ENCODE data around the gene RAB10. TPM values are rescaled to one million over a fixed set of nuclear protein-coding genes. Genes with fewer than 3 reads are reported as not detected.
A peak's percentile ranks its signal among the peaks of the same experiment; 100 is the strongest.

The RAB10 gene
- total and polyA plus RNA-seq, 9 of the 15 experiments (the other 6 are each of a cell fraction or from before 2014, with no cell fraction given), result 25.1 to 214 (median 157) TPM

DNA sequence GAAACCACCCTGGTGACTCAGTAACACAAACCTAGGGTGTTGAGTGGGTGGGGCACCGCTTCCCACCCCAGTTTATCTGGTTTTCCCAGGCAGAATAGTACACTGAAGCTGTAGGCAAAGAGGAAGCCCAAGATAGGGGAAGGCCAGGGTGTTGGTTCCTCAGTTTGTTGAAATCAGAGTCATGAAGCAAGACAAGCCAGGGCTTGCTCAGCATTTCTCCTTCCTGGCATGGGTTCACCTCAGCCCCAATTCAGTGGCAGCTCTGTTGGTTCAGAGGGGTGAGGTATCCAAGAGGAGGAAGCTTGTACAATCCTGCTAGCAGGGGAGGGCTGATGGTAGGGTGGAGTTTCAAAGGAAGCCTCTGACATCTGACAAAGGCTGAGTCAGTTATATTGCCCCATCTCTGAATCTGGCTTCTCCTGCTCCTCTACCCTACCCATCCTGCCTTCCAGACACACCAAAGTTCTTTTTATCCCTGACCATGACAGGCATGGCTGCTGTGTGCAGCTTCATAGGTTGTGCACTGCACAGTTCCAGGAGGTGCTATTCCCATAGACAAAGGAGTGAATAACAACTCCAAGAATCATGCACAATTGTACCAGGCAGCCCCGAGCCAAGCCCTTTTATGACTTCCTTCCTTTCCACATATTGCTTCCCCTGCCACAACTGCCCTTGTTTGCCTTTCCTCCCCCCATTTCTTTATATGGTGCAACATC, 24.9 kb upstream of the RAB10 start (continued):
- TF ChIP-seq, protein P1, sequence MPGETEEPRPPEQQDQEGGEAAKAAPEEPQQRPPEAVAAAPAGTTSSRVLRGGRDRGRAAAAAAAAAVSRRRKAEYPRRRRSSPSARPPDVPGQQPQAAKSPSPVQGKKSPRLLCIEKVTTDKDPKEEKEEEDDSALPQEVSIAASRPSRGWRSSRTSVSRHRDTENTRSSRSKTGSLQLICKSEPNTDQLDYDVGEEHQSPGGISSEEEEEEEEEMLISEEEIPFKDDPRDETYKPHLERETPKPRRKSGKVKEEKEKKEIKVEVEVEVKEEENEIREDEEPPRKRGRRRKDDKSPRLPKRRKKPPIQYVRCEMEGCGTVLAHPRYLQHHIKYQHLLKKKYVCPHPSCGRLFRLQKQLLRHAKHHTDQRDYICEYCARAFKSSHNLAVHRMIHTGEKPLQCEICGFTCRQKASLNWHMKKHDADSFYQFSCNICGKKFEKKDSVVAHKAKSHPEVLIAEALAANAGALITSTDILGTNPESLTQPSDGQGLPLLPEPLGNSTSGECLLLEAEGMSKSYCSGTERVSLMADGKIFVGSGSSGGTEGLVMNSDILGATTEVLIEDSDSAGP (CRISPR knock-in tag; IDR thresholded peaks at IDR 0.05), result no peak
- peak; percentile 56; the same call in 1 of the 2 replicates for TF ChIP-seq TCF3 (CRISPR knock-in tag; IDR thresholded peaks at IDR 0.05)
- TF ChIP-seq, protein P2, sequence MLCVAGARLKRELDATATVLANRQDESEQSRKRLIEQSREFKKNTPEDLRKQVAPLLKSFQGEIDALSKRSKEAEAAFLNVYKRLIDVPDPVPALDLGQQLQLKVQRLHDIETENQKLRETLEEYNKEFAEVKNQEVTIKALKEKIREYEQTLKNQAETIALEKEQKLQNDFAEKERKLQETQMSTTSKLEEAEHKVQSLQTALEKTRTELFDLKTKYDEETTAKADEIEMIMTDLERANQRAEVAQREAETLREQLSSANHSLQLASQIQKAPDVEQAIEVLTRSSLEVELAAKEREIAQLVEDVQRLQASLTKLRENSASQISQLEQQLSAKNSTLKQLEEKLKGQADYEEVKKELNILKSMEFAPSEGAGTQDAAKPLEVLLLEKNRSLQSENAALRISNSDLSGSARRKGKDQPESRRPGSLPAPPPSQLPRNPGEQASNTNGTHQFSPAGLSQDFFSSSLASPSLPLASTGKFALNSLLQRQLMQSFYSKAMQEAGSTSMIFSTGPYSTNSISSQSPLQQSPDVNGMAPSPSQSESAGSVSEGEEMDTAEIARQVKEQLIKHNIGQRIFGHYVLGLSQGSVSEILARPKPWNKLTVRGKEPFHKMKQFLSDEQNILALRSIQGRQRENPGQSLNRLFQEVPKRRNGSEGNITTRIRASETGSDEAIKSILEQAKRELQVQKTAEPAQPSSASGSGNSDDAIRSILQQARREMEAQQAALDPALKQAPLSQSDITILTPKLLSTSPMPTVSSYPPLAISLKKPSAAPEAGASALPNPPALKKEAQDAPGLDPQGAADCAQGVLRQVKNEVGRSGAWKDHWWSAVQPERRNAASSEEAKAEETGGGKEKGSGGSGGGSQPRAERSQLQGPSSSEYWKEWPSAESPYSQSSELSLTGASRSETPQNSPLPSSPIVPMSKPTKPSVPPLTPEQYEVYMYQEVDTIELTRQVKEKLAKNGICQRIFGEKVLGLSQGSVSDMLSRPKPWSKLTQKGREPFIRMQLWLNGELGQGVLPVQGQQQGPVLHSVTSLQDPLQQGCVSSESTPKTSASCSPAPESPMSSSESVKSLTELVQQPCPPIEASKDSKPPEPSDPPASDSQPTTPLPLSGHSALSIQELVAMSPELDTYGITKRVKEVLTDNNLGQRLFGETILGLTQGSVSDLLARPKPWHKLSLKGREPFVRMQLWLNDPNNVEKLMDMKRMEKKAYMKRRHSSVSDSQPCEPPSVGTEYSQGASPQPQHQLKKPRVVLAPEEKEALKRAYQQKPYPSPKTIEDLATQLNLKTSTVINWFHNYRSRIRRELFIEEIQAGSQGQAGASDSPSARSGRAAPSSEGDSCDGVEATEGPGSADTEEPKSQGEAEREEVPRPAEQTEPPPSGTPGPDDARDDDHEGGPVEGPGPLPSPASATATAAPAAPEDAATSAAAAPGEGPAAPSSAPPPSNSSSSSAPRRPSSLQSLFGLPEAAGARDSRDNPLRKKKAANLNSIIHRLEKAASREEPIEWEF (CRISPR knock-in tag; IDR thresholded peaks at IDR 0.05), result no peak
- TF ChIP-seq YBX1 (IDR thresholded peaks at IDR 0.05), result no peak
- no peak for TF ChIP-seq NBN (IDR thresholded peaks at IDR 0.05; ENCODE audit: low read depth)
- TF ChIP-seq HDAC1 (IDR thresholded peaks at IDR 0.05), result no peak
- no peak for TF ChIP-seq TARDBP (IDR thresholded peaks at IDR 0.05)
- TF ChIP-seq MAFG (tag; conservative IDR thresholded peaks at IDR 0.05), result peak; percentile 33; the same call in 1 of the 2 replicates
- TF ChIP-seq, protein P3, sequence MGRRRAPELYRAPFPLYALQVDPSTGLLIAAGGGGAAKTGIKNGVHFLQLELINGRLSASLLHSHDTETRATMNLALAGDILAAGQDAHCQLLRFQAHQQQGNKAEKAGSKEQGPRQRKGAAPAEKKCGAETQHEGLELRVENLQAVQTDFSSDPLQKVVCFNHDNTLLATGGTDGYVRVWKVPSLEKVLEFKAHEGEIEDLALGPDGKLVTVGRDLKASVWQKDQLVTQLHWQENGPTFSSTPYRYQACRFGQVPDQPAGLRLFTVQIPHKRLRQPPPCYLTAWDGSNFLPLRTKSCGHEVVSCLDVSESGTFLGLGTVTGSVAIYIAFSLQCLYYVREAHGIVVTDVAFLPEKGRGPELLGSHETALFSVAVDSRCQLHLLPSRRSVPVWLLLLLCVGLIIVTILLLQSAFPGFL (CRISPR knock-in tag; IDR thresholded peaks at IDR 0.05), result no peak
- TF ChIP-seq, protein P4, sequence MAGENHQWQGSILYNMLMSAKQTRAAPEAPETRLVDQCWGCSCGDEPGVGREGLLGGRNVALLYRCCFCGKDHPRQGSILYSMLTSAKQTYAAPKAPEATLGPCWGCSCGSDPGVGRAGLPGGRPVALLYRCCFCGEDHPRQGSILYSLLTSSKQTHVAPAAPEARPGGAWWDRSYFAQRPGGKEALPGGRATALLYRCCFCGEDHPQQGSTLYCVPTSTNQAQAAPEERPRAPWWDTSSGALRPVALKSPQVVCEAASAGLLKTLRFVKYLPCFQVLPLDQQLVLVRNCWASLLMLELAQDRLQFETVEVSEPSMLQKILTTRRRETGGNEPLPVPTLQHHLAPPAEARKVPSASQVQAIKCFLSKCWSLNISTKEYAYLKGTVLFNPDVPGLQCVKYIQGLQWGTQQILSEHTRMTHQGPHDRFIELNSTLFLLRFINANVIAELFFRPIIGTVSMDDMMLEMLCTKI (IDR thresholded peaks at IDR 0.05; ENCODE audit: partially characterized antibody), result no peak
- TF ChIP-seq ZNF347 (CRISPR knock-in tag; IDR thresholded peaks at IDR 0.05; ENCODE audit: low read depth), result no peak
- no peak for TF ChIP-seq CEBPG (CRISPR knock-in tag; IDR thresholded peaks at IDR 0.05)
- TF ChIP-seq CEBPG (tag; conservative IDR thresholded peaks at IDR 0.05 in 1 of 2, IDR thresholded peaks at IDR 0.05 in 1 of 2), result peak; percentile 15 to 50; a peak in 1 of 4 replicates
- TF ChIP-seq, protein P5, sequence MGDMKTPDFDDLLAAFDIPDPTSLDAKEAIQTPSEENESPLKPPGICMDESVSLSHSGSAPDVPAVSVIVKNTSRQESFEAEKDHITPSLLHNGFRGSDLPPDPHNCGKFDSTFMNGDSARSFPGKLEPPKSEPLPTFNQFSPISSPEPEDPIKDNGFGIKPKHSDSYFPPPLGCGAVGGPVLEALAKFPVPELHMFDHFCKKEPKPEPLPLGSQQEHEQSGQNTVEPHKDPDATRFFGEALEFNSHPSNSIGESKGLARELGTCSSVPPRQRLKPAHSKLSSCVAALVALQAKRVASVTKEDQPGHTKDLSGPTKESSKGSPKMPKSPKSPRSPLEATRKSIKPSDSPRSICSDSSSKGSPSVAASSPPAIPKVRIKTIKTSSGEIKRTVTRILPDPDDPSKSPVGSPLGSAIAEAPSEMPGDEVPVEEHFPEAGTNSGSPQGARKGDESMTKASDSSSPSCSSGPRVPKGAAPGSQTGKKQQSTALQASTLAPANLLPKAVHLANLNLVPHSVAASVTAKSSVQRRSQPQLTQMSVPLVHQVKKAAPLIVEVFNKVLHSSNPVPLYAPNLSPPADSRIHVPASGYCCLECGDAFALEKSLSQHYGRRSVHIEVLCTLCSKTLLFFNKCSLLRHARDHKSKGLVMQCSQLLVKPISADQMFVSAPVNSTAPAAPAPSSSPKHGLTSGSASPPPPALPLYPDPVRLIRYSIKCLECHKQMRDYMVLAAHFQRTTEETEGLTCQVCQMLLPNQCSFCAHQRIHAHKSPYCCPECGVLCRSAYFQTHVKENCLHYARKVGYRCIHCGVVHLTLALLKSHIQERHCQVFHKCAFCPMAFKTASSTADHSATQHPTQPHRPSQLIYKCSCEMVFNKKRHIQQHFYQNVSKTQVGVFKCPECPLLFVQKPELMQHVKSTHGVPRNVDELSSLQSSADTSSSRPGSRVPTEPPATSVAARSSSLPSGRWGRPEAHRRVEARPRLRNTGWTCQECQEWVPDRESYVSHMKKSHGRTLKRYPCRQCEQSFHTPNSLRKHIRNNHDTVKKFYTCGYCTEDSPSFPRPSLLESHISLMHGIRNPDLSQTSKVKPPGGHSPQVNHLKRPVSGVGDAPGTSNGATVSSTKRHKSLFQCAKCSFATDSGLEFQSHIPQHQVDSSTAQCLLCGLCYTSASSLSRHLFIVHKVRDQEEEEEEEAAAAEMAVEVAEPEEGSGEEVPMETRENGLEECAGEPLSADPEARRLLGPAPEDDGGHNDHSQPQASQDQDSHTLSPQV (IDR thresholded peaks at IDR 0.05), result no peak
